Lung (tissue), 12 donors: ENCODE data around the gene PSD2. TPM values are rescaled to one million over a fixed set of nuclear protein-coding genes. Genes with fewer than 3 reads are reported as not detected.
A peak's percentile ranks its signal among the peaks of the same experiment; 100 is the strongest.

Experiments
- ATAC-seq: fragments of 200-7000 bp; cut with Tn5 transposase; one replicate; pipeline ENCODE4 v1.9.1; 2020; ENCODE audit warnings: moderate number of reproducible peaks; ENCODE audit not compliant: insufficient read depth, low FRiP score
- DNase-seq, 3 donors: peaks; one replicate each; pipeline ENCODE4 v3.0.0-alpha.2; 2013 to 2017
- H3K27ac ChIP-seq, 2 donors: one replicate each; pipeline ENCODE4 v1.5.1; 2013; ENCODE audit warnings: mild to moderate bottlenecking in 2 of 2, moderate library complexity in 2 of 2, control low read depth in 1 of 2, inconsistent platforms in 1 of 2, low read depth in 1 of 2, low read length in 1 of 2
- H3K27me3 ChIP-seq, 3 donors: one replicate each; pipeline ENCODE4 v1.5.1; 2013; ENCODE audit warnings: low read length in 2 of 3; ENCODE audit not compliant: control insufficient read depth in 3 of 3, insufficient read depth in 3 of 3
- H3K36me3 ChIP-seq, 4 donors: one replicate each; pipeline ENCODE4 v1.5.1; 2013; ENCODE audit warnings: low read length in 4 of 4, mild to moderate bottlenecking in 1 of 4, moderate library complexity in 1 of 4; ENCODE audit not compliant: control insufficient read depth in 4 of 4, insufficient read depth in 4 of 4
- H3K4me1 ChIP-seq, 5 donors: one replicate each; pipeline ENCODE4 v1.5.1; 2013; ENCODE audit warnings: low read length in 5 of 5, mild to moderate bottlenecking in 2 of 5, moderate library complexity in 1 of 5; ENCODE audit not compliant: control insufficient read depth in 5 of 5, insufficient read depth in 5 of 5
- H3K4me3 ChIP-seq: one replicate; pipeline ENCODE4 v1.5.1; 2013; ENCODE audit warnings: mild to moderate bottlenecking, control low read depth, moderate library complexity
- H3K9ac ChIP-seq, 2 donors: one replicate each; pipeline ENCODE4 v1.5.1; 2013; ENCODE audit warnings: low read length in 2 of 2, control low read depth in 1 of 2; ENCODE audit not compliant: insufficient read depth in 1 of 2
- H3K9me3 ChIP-seq, 4 donors: one replicate each; pipeline ENCODE4 v1.5.1; 2013; ENCODE audit warnings: low read length in 3 of 4, mild to moderate bottlenecking in 1 of 4, moderate library complexity in 1 of 4; ENCODE audit not compliant: control insufficient read depth in 4 of 4, insufficient read depth in 3 of 4
- CTCF ChIP-seq: IDR thresholded peaks from 2 replicates; pipeline ENCODE4 v1.5.1; 2012; ENCODE audit warnings: mild to moderate bottlenecking; ENCODE audit errors: control extremely low read depth, extremely low read depth
- WGBS, 2 donors: extraction: QIAGEN DNeasy Blood & Tissue Kit; methylation state at CpG; one replicate each; pipeline ENCODE4 v1.1.7; 2013; 5-methylcytosine and 5-hydroxymethylcytosine counted together
- polyA plus RNA-seq, 2 donors: library from polyadenylated mRNA; stranded (reverse); fragments of 200-250 nt; gene quantifications; one replicate each; pipeline ENCODE4 v1.2.1, GENCODE V29; 2013
- total RNA-seq, 2 donors: library from RNA; depleted of rRNA in 1 of 2; stranded (reverse); fragments of >200 nt in 1 of 2; gene quantifications; one replicate each; pipeline ENCODE4 v1.2.1, GENCODE V29; 2014 to 2021
- donor health status: control.
- donor health status: control.
- donor health status: Bipolar disorder and iron deficiency.
- donor health status: healthy.
- donor health status: DM: yes; HTN: yes; CAD: no.

The PSD2 gene
- total and polyA plus RNA-seq, 4 donors, result 0.01 to 0.20 (median 0.05) TPM

- TF ChIP-seq CTCF, result no peak
- no peak overlapping the region for H3K9ac ChIP-seq
- ATAC-seq, result no peak
- no peaks in the 10 kb centered on the region for H3K27me3 ChIP-seq
- H3K4me1 ChIP-seq, result peaks cover 0 to 22% (median 6%) of the 10 kb centered on the region in 5 donors
- no peak overlapping the region for H3K4me3 ChIP-seq
- H3K9me3 ChIP-seq, result no peaks in the 10 kb centered on the region
- H3K27ac ChIP-seq, result no peak overlapping the region
- WGBS, 2 donors, result 79 to 86% methylated on average over 9 of the region's 9 CpGs
- peak in 1 of 3 donors; percentile 7 for DNase-seq
- peaks cover 0 to 20% (median 6%) of the 10 kb centered on the region in 4 donors for H3K36me3 ChIP-seq
Measured at GRCh38 chr5:139872052-139872766, 76.6 kb downstream of the PSD2 start.

DNA sequence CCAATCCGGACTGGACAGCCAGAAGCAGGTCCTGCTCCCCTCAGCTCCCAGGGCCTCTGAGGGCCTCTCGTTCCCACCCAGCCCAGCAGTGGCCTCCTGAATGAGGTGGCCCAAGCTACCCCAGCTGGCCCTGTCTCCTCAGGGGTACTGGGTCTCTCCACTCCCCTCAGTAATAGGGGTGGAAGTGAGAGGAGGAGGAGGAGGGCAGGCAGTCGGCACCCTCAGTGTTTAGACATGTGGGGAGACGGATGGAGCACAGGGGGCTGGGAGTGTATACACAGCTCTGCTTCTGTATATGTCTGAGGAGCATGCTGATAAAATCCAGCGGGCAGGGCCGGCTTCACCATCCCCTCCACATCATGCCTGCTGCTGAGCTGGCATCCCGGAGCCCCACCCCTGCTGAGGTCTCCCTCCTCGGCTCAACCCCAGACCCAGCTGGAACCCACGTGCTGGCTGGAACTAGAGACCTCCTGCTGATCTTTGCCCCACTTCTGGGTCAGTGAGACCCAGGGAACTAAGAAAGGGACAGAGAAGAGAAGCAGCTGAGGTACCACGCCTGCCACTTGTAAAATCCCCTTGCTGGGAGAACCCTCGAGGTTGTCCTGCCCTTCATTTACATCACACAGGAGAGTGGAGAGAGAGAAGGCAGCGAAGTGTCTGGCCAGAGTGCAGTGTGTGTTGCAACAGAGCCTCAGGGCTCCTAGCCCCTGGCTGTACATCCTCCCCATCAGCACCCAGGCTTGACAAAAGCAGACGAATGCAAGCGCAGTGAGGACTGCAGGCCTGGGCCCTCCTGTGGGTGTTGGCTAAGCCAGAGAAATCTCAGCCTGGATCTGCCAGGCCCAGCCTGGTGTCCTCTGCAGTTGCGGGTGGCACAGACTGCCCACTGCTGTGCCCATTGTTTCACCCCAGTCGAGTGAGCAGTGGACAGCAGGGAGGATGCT lies 77.5 kb downstream of the PSD2 start:
- TF ChIP-seq CTCF, result no peak
- Histone ChIP-seq H3K9ac (no peak overlapping the region), H3K27ac (no peak overlapping the region), H3K9me3 (no peaks in the 10 kb centered on the region), H3K36me3 (peaks cover 0 to 23% (median 9%) of the 10 kb centered on the region in 4 donors), H3K4me1 (peaks cover 0 to 23% (median 6%) of the 10 kb centered on the region in 5 donors), H3K27me3 (no peaks in the 10 kb centered on the region), H3K4me3 (no peak overlapping the region)
- DNase-seq (peak; percentile 32 to 57 (median 33)), ATAC-seq (no peak)
- WGBS, 2 donors, result 73 to 76% methylated on average over 16 of the region's 16 CpGs

DNA sequence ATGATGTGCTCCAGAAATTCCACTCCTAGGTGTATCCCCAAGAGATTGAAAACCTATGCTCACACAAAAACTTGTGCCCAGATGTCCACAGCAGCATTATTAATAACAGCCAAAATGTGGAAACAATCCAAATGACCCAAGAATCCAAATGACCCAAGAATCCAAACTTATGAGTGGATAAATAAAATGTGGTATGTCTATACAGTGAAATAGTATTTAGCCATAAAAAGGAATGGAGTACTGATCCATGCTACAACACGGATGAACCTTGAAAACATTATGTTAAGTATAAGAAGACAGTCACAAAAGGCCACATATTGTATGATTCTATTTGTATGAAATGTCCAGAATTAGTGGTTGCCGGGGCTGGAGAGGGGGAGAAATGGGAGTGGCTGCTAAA lies 80.3 kb downstream of the PSD2 start:
- Histone ChIP-seq H3K27ac (no peak overlapping the region), H3K9ac (no peak overlapping the region), H3K27me3 (no peaks in the 10 kb centered on the region), H3K4me1 (peaks cover 0 to 48% (median 25%) of the 10 kb centered on the region in 5 donors), H3K9me3 (no peaks in the 10 kb centered on the region), H3K4me3 (no peak overlapping the region), H3K36me3 (peaks cover 0 to 25% (median 12%) of the 10 kb centered on the region in 4 donors)
- 79 to 94% methylated on average over 2 of the region's 2 CpGs for WGBS, 2 donors
- DNase-seq, result no peak
- no peak for ATAC-seq
- TF ChIP-seq CTCF, result no peak
